CD4-positive, alpha-beta T cell treated with Interleukin-2 at 100 ng/mL for 4 hours (primary cell): ENCODE data around the gene HOXB3.

ENCODE experiments used
- DNase-seq: peaks from one replicate; pipeline ENCODE4 v3.0.0-alpha.2; 2020; ENCODE audit warnings: low spot score

Gene HOXB3

DNA sequence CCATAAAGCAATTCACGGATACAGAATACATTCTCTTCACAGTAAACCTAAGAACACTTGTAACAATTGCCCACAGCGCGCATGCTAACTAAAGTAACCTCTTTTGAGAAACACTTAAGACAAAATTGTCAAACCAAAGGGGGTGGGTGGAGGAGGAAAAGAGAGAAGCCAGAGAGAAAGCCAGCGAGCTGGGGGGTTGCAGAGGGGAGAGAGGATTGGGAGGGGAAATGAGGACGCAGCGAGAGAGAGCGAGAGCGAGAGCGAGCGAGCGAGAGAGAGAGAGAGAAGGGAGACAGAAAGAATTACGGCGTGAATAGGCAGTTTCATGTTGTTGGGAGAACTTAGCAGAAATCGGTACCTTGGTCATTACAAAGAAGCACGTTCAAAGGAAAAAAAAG is 22.4 kb upstream of the HOXB3 start:
- DNase-seq, result no peak

GRCh38 chr17:48611681-48612455 is 21.8 kb upstream of the HOXB3 start:
- no peak for DNase-seq

DNA sequence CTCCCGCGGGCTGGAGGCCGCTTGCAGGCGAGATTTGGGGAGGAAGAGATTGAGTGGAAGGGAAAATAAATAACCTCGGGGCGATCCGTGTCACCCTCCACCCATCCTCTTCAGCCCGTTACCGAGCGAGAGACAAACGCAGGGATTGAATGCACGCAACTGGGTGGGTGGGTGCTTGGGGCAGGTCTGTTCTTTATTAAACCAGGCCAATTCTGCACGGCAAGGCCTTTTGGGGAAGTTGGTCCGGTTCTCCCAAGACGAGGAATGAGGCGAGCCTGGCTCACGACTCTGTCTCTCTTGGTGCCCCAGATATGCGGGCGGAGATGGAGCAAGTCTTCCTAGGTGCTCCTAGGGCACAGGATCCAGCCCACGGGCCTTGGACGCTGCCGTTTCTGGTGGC is 21.2 kb upstream of the HOXB3 start:
- DNase-seq, result no peak

DNA sequence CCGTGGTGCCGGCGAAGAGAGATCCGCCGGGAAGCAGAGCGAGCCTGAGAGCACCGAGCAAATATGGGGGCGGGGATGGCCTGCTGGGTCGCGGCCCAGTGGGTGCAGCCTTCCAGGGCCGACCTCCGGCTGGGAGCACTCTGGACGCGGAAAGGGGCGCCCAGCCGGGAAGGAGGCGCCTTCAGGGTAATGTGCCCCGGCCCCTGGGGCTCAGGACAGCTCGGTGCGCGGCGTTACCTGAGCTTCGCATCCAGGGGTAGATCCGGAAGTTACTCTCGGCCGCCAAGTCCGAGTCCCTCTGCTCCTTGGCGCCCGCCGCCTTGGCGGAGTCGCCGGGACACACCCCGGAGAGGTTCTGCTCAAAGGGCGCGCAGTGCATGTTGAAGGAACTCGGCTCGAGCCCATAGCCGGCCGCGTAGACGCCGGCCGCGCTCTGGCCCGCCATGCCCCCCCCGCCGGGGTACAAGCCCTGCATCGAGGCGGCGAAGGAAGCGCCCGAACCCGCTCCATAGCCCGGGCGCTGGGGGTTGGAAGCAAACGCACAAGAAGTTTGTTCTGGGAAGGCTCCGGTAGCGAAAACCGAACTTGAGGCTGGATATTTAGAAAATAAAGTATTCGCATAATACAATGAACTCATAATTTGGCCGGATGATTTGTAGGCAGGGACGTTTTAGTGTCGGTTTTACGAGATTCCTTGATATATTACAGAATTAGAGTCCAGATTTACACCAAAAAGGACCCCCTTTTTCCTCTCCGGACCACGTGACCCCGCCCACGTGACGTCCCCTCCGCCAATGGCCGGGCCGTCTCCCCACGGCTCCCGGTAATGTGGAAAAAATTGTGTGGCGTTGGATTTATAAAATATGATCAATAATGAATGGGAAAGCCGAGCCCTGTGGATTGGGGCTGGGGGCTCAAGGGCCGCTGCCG is 20.5 kb upstream of the HOXB3 start, which contains the start of gene HOXB7:
Gene HOXB7 (minus strand): TSS at position 736 of the 930 bp plus-strand sequence. CDS start 99 bp downstream, at position 637.
- DNase-seq, result peak; percentile 51

- DNase-seq, result no peak
These were observed 19.8 kb upstream of the HOXB3 start for GRCh38 chr17:48609759-48610281.

DNA sequence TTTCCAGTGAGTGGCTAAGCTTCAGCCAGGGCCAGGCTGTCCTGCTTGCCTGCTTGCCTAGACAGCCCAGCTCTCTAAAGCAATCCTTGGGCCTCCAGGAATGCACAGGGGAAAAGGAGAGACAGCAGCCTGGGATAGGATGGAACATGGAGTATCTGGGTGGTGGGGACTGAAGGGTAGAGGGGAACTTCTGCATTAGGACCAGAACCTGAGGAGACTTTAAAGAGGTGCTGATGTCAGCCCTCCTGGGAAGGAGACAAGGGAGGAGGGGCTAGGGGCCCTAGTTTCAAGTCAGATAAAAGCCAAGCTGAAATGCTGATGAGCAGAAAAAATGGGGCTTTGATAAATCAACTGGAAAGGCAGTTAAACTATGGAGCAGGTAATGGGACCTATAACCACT is 19.0 kb upstream of the HOXB3 start:
- no peak for DNase-seq

- no peak for DNase-seq
These were observed 18.4 kb upstream of the HOXB3 start for GRCh38 chr17:48608494-48608834.

GRCh38 chr17:48606892-48607614 is 17.0 kb upstream of the HOXB3 start:
- DNase-seq, result no peak

- no peak for DNase-seq
These were observed 16.2 kb upstream of the HOXB3 start for GRCh38 chr17:48605991-48606891.

GRCh38 chr17:48605409-48605919 is 15.4 kb upstream of the HOXB3 start:
- DNase-seq, result no peak

GRCh38 chr17:48604770-48605329 is 14.8 kb upstream of the HOXB3 start, which contains the start of gene HOXB6:
HOXB6 (minus strand) TSS chr17:48604986; CDS start chr17:48598150, 6,836 bp downstream.
- DNase-seq, result no peak

- DNase-seq, result no peak
These were observed 14.1 kb upstream of the HOXB3 start for GRCh38 chr17:48603959-48604769.

DNA sequence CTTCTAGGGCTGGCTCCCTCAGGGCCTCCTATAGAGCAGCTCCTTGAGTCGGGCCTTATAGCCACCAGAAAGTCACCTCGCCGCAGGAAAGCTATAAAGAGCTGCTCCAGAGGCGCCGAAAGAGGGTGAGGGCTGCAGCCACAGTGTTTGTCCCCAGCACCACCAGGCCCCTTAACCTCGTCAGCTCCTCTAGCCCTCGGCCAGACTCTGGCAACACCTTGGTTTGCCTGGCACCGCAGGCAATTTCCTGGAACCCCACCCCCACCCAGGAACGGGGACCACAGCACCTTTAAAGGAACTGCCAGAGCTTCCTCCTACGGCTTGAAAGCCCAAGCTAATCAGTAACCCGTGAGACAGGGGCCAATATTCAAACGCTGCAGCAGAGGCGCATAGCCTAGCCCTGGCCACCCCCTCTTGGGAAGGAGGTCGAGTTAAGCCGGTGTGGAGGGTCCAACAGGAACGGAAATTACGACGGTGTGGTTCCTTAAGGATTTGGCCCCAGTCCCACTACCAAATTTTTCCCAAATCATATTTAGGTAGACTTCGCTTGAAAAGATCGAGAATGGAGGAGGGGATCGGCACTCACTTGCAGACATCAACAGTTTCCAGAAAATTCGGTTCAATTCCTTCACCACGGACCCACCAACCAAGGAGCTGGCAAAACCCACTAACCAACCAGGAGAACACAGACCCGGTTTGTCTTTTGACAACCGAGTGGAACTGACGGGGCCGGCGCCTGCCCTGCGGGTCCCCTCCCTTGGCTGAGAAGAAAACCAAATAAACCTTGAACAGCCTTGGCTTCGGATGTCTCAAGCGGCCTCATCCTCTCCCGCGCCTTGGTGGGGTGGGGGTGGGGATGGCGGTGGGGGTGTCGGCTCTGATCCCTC is 11.7 kb upstream of the HOXB3 start:
- DNase-seq, result no peak

GRCh38 chr17:48601207-48601538 is 11.1 kb upstream of the HOXB3 start:
- DNase-seq, result no peak

GRCh38 chr17:48600244-48601098 is 10.4 kb upstream of the HOXB3 start:
- no peak for DNase-seq

DNA sequence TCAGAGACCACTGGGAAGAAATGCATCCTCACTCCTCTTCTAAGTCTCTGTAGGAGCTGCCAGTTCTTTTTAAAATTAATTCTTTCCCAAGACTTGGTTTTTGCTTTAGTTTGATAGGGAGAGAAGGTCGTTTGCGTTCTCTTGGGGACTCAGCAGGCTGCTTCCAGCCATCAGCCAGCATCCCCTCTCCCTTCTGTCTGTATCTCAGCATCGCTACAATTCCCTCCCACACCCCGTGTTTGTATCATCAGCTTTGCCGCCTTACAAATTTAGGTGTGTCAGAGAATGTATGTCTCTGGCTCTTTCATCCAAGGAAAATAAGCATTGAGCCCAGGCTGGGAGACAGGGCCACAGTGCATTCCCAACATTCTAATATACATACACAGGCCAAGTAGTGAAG is 9.3 kb upstream of the HOXB3 start:
- DNase-seq, result no peak

DNA sequence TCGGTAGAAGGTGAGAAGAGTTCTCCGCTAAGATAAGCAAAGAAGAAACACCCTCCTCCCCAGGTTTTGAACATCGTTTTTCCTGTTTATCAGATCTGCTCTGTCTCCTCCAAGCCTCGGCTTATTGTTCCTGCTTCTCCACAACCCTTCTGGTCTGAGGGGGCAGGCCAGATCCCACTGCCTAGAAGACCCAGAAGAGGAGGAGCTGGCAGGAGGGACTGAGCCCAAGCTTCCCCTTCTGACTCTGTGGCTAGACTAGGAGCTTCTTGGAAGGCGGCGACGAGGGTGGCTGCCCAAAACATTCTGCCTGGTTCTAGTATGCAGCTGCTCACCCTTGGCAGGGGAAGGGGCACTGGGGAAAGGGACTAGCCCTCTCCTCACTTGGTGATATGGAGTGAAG is 8.7 kb upstream of the HOXB3 start:
- DNase-seq, result no peak
